Measurements from ENCODE around the gene NECTIN1.

NECTIN1 gene

DNA sequence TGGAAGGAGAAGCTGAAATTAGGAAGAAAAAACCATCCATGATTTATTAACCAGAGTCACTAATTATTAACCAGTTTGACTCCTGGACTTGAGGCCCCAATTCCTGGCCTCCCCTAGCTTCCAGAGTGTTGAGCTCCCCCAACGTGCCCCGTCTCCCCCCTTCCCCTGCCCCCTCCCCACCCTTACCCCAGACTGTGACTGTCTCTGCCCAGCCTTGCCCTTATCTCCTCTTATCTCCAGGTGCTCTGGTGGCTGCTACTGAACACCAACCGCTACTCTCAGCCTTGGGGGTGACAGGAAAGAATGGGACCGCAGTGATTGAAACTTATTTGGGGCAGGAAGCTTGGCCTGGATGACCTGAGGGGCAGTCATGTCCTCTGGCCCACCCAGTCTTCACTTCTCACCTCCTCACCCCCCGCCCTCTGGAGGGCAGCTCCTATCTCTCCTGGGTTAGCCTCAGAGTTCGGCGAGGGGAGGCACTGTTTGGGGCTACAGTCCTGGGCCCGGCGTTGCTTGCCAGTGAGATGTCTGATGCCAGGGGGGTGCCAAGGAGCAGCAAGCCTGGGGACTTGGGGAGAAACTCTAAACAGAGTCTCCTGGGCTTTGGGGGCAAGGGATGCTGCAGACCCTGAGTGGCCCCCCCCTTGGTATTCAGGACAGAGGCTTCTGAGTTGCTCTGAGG lies 15.5 kb downstream of the NECTIN1 start:
- DNase-seq (ENCODE audit: low read depth in 2 of 2): no peak

DNA sequence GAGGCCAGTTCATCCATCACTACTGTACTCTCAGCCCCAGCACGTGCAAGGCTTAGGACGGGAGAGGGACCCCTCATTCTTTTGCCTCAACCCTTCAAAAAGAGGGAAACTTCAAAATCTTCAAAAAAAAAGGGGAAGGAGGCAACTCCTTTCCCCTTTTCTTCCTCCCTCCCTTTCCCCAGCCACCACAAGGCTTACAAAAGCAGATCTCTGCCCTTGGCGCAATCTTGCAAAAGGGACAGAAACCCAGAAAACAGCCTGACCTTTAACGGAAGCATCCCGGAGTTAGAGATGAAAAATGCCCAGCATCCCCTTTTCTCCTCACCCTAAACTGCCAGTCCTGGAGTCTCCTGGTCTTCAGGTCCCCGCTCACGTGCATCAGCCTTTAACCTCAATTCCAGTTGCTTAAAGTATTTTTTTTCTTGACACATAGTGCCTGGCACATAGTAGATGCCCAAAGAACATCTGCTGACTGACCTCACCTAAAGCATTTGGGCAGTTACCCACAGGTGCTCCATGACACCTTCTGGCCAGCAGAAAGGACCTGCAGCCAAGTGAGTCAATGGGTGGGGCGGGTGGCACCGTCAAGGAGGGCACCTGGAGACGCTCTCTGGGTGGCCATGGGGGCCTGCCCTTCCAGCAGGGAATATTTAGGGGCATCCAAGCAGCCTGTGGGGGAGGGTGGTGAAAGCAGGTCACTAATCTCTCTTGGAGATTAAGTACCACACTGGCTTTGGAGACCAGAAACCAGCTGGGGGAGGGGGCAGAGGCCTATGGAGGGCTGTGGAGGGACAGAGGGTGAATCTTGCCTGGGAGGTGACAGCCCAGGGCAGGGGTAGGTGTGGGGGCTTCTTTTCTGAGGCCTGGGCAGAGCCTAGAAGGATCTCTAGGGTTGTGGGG lies 16.3 kb downstream of the NECTIN1 start:
- no peak for DNase-seq (ENCODE audit: low read depth in 2 of 2)

GRCh38 chr11:119712006-119712405 lies 17.0 kb downstream of the NECTIN1 start:
- no peak for DNase-seq (ENCODE audit: low read depth in 2 of 2)

- no peak for DNase-seq (ENCODE audit: low read depth in 2 of 2)
Measured at GRCh38 chr11:119711476-119711875, 17.5 kb downstream of the NECTIN1 start.

DNA sequence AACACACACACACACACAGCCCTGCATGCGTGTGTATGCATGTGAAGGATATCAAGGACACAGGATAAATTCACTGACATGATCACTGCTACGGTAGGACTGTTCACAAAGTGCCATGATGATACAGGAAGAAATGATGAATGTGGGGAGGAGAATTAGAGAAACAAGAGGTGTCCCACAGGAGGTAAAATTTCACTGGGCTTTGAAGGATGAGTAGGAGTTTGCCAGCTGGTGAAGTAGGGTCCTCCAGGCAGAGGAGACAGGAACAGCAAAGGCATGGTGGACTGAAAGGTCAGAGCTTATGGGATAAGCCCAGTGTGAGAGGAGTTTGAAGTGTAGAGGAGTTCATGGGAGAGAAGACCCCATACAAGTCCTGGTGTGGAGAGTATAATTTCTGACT lies 18.6 kb downstream of the NECTIN1 start:
- DNase-seq (ENCODE audit: low read depth in 2 of 2): no peak

DNA sequence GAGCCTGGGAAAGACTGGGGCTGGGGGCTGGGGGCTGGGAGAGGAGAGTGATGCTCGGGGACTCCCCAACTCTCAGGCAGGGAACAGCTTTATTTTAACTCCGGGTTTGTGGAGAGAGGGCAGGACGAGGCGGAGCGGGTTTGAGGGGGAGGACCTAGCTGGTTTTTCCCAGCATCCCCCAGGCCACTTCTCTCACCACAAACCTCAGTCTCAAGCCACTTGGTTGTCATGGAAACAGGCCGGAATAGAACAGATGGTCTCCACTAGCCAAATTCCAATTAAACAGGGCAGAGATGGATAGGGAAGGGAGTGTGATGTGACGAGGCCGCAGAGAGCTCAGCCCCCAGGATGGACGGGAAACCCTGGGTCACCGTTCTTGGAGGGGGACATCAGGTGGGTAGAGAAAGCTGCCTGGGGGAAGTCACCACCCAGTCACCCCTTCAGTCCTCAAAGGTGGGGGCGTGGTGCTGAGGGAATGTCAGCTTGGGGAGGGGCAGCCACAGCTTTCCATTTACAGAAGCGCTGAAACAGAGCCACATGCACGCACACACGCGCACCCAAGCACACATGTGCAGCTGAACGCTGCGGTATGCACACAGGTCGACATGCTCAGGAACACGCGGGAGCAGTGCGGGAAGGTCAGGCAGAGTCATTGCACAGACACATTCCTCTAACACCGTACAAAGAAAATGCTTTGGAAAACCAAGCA lies 19.2 kb downstream of the NECTIN1 start:
- no peak for DNase-seq (ENCODE audit: low read depth in 2 of 2)

DNA sequence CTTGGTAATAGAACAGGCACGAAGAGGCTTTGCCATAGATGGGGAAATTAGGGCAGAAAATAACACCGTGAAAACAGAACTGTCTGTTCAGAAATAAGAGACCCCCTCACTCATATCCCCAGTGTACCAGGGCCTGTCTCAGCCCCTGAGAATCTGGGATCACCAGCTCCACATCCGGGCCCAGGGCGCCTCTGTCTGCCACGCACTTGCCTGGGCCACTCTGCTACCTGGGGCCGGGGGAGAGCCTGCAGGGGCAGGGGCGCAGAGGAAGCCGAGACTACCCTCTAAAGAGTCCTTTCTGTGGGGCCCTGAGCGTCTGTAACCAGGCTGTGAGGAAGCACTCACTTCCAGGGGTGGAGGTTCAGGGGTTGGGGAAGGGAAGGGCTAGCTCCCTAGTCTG lies 19.8 kb downstream of the NECTIN1 start:
- DNase-seq (ENCODE audit: low read depth in 2 of 2): no peak

GRCh38 chr11:119708384-119708783 lies 20.6 kb downstream of the NECTIN1 start:
- no peak for DNase-seq (ENCODE audit: low read depth in 2 of 2)

GRCh38 chr11:119706887-119707286 lies 22.1 kb downstream of the NECTIN1 start:
- no peak for DNase-seq (ENCODE audit: low read depth in 2 of 2)

- DNase-seq (ENCODE audit: low read depth in 2 of 2): no peak
Measured at GRCh38 chr11:119706029-119706428, 23.0 kb downstream of the NECTIN1 start.

DNA sequence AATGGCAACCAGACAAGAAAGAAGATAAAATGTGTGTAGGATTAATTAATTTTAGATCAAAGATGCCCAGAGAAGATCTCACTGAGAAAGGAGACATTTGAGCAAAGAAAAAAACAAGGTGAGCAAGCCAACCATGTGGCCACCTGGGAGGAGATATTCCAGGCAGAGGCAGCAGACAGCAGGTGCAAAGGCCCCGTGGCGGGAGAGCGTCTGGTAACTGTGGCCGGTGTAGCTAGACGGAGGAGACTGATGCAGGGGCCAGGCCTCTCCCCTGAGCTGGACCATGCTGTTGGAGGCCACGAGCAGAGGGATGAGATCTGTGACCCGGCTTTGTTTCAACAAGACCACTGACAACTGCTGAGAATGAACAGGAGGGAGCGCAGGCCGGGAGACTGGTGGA lies 23.6 kb downstream of the NECTIN1 start:
- no peak for DNase-seq (ENCODE audit: low read depth in 2 of 2)

DNA sequence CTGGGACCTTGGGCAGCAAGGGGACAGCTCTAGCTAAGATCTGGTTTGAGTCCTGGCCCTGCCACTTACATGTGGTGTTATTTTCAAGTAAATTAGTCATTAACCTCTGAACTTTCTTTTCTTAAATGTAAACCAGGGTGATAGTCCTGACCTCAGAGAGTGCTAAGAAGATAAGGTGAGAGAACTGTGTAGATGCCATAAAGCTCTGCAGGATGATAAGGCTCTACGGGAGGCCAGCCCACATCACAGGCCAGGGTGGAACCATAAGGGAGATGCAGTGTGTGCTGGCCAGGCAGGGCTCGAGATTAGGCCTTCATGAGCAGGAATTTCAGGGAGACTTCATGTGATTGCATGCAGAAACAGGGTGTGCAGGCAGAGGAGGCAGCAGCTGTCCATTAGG lies 24.2 kb downstream of the NECTIN1 start:
- no peak for DNase-seq (ENCODE audit: low read depth in 2 of 2)

- no peak for DNase-seq (ENCODE audit: low read depth in 2 of 2)
Measured at GRCh38 chr11:119701591-119702549, 27.1 kb downstream of the NECTIN1 start.

- no peak for DNase-seq (ENCODE audit: low read depth in 2 of 2)
Measured at GRCh38 chr11:119700536-119701346, 28.3 kb downstream of the NECTIN1 start.

DNA sequence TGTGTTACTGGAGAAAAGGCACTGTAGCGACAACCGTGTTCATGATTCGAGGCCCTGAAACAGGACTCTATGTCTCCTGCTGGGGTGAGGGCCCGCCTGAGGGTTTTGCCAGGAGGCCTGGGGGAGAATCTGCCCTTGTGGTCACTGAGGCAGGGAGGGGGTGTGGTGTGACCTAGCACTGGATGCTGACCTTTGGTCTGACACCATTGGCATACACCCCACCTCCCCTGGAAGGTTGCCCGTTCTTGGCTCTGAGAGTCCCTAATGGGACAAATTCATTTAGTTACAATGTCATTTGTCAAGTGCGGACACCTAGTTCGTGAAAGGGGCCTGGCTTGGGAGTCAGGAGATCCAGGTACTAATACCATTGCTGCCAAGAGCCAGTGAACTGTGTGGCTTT lies 29.0 kb downstream of the NECTIN1 start:
- no peak for DNase-seq (ENCODE audit: low read depth in 2 of 2)

- DNase-seq (ENCODE audit: low read depth in 2 of 2): no peak
Measured at GRCh38 chr11:119699227-119699626, 29.8 kb downstream of the NECTIN1 start.

- no peak for DNase-seq (ENCODE audit: low read depth in 2 of 2)
Measured at GRCh38 chr11:119697882-119698281, 31.1 kb downstream of the NECTIN1 start.

- no peak for DNase-seq (ENCODE audit: low read depth in 2 of 2)
Measured at GRCh38 chr11:119697445-119697844, 31.6 kb downstream of the NECTIN1 start.

DNA sequence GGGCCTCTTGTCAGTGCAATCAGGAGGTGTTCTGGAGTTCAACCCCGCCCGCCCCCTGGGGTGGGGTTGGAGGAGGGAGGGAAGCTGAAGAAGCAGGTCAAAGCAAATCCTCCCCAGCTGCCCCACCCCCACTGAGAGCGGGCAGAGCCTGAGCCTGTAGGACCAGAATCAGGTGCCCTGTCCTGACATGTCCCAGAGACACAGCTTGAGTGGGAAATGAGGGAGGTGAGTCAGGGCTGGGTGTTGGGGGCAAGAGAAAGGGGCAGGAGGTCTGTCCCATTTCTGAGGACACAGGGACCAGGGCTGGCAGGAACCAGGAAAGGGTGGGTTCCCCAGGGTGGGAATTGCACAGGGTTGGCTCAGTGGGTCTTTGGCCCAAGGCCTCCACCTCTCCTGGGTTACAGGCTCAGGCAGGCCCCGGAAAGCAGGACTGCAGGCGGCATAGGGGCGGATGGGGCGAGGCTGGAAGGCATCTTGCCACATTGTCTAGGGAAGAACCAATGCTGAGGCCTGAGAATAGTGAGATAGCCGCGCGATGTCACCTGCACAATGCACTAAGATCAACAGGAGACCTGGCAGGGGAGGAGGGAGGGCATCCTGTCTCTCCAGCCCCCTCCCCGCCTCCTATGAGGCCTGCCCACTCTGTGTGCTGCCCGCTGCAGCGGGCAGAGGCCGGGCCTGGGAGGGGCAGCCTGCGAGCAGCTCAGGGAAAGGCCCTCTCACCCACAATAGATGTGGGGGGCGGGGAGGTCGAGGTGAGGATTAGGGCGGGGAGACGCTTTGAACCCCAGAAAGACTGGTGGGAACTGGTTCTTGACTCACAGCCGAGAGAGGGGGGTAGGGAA lies 32.4 kb downstream of the NECTIN1 start:
- no peak for DNase-seq (ENCODE audit: low read depth in 2 of 2)

DNA sequence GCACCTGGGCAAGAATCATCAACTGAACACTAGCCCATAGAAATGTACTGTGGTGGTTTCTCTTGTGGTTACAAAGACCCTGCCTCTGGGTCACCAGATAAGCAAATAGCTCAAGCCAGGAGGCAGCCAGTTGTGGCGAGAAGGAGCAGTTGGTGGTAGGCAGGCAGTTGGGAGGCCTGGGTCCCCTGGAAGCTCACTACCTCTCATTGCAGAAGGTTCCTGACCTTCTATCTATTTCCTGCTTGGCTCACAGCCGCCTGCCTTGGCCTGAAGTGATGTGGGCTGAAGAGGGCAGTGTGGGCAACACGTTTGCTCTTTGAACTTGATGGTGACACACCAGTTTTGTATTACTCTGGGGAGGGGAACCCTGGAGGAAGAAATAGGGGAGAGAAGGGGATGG lies 34.7 kb downstream of the NECTIN1 start:
- no peak for DNase-seq (ENCODE audit: low read depth in 2 of 2)

All from activated CD8-positive, alpha-beta memory T cell treated with anti-CD3 and anti-CD28 coated beads for 4 hours (primary cell).